ENCODE results near the gene ZCCHC24.
"Not testable (repeated sequence)": the region's sequence is repeated elsewhere in the genome, so short reads cannot be mapped to it uniquely, and the experiment has no call there.

The ZCCHC24 gene

GRCh38 chr10:79340646-79341244 lies 104.7 kb downstream of the ZCCHC24 start:
- no peak overlapping the region for H3K4me3 ChIP-seq (ENCODE audit: low read depth, low read length)
- no peak for TF ChIP-seq CTCF (IDR thresholded peaks at IDR 0.05; ENCODE audit: low read depth, low read length)

GRCh38 chr10:79339266-79339665 lies 106.2 kb downstream of the ZCCHC24 start:
- TF ChIP-seq CTCF (IDR thresholded peaks at IDR 0.05; ENCODE audit: low read depth, low read length): no peak
- H3K4me3 ChIP-seq (ENCODE audit: low read depth, low read length): no peak overlapping the region

GRCh38 chr10:79337783-79338469 lies 107.5 kb downstream of the ZCCHC24 start:
- not testable (repeated sequence) for H3K4me3 ChIP-seq (ENCODE audit: low read depth, low read length)

GRCh38 chr10:79336739-79337138 lies 108.7 kb downstream of the ZCCHC24 start:
- TF ChIP-seq CTCF (IDR thresholded peaks at IDR 0.05; ENCODE audit: low read depth, low read length): no peak
- H3K4me3 ChIP-seq (ENCODE audit: low read depth, low read length): no peak overlapping the region

GRCh38 chr10:79336276-79336675 lies 109.1 kb downstream of the ZCCHC24 start:
- TF ChIP-seq CTCF (IDR thresholded peaks at IDR 0.05; ENCODE audit: low read depth, low read length): no peak
- no peak overlapping the region for H3K4me3 ChIP-seq (ENCODE audit: low read depth, low read length)

- no peak for TF ChIP-seq CTCF (IDR thresholded peaks at IDR 0.05; ENCODE audit: low read depth, low read length)
- no peak overlapping the region for H3K4me3 ChIP-seq (ENCODE audit: low read depth, low read length)
Measured at GRCh38 chr10:79335470-79336235, 109.8 kb downstream of the ZCCHC24 start.

GRCh38 chr10:79335094-79335469 lies 110.3 kb downstream of the ZCCHC24 start:
- TF ChIP-seq CTCF (IDR thresholded peaks at IDR 0.05; ENCODE audit: low read depth, low read length): no peak
- no peak overlapping the region for H3K4me3 ChIP-seq (ENCODE audit: low read depth, low read length)

All from WI38 (cell line).